A172 (cell line): ENCODE measurements around the gene TTC7B. TPM values are rescaled to one million over a fixed set of nuclear protein-coding genes. Genes with fewer than 3 reads are reported as not detected.

Experiments used
- DNase-seq: peaks from one replicate; pipeline ENCODE4 v3.0.0-alpha.2; 2015; ENCODE audit warnings: low spot score
- total RNA-seq: library from RNA; depleted of rRNA; stranded (reverse); fragments of >200 nt; shearing (Covaris generic); gene quantifications from 2 replicates; pipeline ENCODE4 v1.2.3, GENCODE V29; 2014

Gene TTC7B
- total RNA-seq, 1 experiment from 2014 or later: 40.2 TPM

DNA sequence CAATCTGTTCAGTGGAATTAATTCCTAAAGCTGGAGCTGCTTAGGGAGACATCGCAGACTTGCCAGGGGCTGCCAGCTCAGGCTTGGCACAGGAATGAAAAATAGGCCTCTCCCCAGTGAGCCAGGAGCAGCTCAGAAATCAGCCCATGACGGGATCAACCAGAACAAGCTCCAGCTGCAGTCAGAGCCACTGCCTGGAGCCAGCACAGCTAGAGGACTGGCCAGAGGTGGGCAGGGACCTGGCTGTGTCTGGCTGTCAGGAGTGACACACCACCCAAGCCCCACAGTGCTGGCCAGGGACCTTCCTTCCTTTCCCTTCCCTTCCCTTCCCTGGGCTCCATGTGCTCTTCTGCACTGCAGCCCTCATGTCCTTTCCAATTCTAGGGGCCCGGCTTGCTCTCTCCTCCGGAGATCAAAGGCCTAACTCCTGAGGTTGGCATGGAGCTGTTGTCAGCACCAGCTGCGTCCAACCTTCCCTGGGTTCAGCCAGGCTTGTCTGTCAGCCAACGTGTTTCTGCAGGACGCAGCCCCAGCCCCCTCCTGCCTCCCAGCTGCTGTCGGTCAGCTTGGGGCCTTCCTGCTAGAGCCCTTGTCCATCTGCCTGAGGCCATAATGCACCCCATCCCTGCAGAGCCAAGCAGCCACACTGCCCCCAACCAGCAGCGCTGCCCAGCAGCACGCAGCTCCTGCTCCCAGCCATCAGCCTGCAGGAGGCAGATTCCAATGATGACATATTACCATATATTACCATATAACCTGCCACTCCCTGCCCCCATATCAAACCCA is 270.1 kb downstream of the TTC7B start:
- no peak for DNase-seq

DNA sequence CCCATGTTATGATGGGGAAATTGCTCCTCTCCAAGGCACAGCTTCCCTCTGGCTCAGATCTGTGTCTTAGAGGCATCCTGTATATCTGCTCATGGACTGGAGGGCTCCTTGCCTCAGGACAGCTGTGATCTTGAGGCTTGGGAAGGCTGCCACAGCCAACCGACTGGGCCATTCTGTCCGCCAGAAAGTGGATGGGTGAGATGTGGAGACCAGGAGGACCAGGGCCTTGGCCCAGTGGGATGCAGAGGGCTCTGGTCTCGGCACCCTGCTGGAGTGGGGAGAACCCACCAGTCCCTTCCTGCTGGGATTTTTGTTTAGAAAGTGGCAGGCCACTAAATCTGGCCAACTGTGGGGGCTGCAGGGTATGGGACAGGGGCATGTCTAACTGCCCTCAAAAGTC is 270.8 kb downstream of the TTC7B start:
- no peak for DNase-seq

DNA sequence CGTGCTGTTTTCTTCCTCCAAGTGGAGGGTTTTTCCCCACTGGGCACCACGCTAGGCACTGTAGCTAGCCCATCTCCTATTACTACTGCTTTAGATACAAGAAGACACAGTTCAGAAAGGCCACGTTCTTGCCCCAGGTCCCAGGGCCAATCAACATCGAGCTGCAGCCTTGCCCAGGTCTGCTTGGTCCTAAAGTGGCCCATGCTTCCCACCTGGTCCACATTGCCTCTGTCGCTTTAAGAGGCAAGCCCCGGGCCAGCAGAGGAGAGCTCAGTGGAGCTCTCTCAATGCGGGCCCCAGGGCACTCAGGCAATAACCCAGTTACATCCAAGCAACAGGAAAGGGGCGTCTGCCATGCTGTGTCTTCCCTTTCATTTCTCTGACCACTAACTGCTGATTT is 271.3 kb downstream of the TTC7B start:
- no peak for DNase-seq

DNA sequence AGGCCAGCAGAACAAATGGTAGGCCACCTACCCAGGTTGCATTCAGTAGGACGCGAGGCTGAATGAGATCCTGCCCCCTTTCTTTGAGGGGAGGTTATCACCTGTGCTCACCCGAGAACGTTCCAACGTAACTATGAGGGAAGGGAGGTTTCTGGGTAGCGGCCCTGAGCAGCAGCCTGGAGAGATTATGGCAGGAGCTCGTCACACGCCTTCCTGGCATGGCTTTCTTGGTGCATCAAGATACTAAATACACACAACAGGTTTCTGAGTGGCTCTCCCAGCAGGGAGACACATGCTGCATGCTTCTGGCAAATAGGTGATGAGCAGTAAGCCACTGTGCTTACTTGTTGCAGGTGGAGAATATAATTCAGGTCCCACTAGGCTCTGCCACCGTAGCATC is 271.7 kb downstream of the TTC7B start:
- no peak for DNase-seq

DNA sequence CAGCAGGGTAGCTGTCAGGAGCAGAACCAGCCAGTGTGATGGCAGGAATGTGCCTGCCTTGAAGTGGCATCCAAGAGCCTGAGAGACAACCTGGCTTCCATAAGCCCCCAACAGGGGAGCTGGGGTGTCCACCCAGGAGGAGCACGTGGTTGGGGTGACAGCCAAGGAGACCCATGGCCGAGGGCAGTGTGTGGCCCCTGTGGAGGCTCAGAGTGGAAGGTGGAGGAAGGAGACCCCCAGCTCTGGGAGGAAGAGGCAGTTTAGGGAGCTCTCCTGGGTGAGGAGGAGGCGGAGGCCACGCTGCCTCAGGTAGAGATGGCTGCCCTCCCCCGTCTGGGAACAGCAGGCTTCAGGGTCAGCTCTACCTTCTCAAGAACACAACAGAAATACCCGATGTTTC is 272.4 kb downstream of the TTC7B start:
- DNase-seq: no peak

DNA sequence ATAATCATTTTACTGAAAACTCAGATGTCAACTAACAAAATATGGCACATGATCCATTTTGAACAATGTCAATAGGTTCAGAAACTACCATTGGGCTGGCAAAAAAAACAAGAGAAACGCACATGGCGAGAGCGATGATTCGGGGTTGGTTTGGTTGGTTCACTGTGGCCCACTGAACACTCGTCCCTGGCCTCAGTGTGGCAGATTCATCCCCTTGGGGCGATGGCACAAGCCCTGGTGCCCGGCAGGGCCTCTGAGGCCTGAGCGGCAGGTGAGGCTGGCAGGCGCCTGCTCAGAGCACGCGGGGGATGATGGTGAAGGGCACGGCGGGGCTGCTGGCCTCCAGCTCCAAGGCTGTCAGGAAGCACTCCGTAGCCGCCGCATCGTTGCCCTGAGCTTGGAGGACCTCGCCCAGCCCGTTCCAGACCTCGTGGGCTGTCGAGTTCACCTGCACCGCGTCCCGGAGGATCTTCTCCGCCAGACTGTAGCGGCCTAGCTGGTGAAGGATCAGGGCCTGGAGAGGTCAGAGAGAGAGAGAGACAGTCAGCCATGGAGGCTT is 275.1 kb downstream of the TTC7B start:
- no peak for DNase-seq

DNA sequence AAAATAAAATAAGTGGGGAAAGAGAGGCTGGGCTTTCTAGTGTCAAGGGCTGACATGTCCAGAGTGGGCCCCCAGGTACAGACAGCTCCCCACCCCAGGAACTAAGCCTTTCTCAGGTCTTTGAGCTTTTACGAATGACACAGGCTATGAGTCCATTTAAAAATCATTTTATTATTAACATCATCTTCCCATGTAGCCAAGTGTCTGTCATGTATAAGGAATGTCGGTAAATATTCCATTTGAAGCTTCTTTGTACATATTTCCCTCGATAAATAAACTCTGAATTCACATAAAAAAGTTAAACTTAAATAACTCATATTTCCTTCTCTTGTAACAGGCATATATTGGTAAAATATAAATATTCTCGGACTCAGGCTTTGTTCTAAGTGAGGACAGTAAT is 275.8 kb downstream of the TTC7B start:
- DNase-seq: no peak

DNA sequence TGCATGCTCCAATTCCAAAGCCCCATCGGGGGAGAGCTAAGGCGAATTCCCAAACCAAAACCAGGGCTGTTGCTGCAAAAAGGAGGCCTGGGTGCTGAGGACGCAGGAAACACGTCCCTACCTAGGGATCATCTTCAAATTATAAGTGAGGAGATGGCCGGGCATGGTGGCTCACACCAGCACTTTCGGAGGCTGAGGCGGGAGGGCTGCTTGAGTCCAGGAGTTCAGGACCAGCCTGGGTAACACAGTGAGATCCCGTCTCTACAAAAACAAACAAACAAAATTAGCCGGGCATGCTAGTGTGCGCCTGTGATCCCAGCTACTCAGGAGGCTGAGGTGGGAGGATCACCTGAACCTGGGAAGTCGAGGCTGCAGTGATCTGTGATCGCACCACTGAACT is 276.2 kb downstream of the TTC7B start:
- no peak for DNase-seq

DNA sequence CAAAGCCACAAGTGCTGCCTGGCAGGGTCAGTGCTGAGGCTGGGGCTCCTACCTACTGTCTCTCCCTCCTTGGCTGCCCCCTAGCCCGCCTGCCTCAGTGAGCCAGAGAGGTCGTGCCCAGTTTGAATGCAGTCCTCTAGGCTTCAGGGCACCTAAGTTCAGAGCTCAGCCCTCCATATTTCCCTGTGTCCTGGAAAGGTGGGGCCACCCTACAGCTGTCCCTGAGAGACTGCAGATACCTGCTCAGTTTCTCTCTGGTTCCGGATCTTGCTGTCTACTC is 276.8 kb downstream of the TTC7B start:
- no peak for DNase-seq

DNA sequence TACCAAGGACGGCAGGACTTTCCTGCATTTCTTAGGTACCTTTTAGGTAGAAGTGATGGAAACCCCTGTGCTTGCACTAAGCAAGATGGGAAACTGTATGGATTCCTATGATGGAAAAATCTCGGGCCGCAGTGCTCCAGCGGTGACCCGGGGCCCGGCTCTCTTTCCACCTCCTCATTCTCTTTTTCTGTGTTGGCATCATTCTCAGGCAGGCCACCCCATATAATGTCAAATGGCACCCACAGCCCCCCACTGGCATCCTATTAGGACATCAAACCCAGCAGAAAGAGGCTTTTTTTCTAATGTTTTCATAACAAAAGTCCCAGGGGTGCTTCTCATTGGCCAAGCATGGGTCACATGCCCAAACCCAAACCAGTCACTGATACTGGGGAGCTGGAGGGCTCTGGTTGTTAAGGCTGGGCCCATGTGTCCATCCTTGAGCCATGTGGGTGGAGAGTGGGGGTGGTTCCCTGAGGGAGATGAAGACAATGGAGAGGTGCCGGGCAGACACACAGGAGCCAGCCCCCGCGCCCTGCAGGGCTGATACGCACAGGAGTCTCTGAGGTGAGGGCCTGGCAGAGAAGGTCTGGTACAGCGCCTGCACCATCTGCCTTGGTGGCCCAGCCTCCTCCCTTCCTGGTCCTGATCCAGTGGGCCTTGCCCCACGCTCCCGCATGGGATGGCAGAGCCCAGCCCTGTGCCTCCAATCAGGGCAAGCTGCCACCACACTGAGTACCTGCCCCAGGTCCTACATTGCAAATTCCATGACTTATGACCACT is 277.3 kb downstream of the TTC7B start:
- no peak for DNase-seq

DNA sequence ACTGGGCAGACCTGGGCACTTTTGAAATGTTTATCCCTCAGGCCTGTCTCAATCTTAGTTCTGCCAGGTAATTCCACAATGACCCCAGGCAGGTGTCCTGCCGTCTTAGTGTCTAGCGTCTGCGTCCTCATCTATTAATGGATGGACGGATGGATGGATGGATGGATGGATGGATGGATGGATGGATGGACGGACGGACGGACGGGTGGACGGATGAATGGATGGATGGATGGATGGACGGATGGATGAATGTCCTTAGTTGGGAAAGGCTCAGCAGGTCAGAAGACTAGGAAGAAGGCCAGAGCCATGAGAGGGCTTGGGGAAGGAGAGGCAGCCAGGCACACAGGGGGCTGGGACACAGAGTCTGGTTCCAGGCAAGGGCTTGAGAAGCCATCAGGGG is 278.1 kb downstream of the TTC7B start:
- DNase-seq: no peak

DNA sequence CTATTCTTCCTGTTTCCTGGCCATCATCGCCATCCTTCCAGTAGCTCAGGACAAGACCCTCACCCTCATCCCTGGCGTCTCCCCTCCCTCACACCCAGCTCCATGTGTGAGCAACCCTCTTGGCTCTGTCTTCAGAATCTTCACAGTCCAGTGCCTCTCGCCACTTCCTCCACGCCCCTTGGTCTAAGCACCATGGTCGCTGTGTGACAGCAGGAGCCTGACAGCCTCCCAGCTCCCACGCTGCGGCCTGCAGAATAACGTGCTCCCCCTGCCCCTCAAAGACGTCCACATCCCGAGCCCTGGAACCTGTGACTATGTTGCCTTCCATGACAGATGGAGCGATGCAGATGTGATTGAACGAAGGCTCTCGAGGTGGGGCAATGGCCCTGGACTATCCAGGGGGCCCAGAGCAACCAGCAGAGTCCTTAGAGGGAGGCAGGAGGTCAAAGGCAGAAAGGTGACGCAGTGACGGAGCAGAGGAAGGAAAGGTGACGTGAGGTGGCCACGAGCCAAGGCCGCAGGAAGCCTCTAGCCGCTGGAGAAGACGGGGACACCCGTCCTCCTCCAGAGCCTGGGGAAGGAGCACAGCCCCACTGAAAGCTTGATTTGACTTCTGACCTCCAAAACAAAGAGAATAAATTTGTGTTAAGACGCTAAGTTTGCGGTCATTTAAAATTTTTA is 279.6 kb downstream of the TTC7B start:
- DNase-seq: no peak

DNA sequence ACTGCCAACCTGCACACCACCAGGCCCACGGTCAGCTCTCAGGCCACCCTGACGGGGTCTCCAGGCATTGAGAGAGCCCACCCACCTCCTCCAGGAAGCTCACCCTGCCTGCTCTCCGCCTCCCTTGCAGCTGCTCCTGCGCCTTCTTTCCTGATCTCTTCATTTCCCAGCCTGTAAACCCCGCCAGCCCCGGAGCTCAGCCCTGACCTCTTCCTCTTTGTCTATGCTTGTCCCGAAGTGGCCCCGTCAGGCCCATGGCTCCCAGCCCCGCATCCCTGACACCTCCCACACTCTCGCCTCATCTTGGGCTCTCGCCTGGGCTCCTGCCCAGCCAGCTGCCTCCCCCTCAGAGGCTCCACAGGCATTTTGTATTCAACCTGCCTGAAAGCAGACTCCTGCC is 280.1 kb downstream of the TTC7B start:
- DNase-seq: no peak

DNA sequence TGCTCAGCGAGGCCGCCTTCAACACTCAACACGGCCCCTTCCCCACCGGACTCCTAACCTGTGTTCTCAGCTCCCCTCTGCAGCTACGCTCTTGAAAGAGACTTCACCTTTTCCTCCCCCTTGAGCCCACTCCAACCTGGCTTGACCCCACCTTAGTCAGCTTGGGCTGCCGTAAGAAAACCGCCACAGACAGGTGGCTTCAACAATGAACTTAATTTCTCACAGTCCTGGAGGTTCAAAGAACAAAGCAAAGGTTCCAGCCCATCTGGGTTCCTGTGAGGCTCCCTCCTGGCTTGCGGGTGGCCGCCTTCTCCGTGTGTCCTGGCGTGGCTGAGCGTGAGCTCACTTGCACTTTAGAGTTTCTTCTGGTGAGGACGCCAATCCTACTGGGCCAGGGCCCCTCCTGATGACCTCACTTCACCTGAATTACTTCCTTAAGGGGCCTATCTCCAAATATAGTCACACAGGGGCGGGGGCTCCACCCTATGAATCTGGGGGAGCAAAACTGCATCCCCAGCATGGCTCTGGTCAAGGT is 280.6 kb downstream of the TTC7B start:
- no peak for DNase-seq

DNA sequence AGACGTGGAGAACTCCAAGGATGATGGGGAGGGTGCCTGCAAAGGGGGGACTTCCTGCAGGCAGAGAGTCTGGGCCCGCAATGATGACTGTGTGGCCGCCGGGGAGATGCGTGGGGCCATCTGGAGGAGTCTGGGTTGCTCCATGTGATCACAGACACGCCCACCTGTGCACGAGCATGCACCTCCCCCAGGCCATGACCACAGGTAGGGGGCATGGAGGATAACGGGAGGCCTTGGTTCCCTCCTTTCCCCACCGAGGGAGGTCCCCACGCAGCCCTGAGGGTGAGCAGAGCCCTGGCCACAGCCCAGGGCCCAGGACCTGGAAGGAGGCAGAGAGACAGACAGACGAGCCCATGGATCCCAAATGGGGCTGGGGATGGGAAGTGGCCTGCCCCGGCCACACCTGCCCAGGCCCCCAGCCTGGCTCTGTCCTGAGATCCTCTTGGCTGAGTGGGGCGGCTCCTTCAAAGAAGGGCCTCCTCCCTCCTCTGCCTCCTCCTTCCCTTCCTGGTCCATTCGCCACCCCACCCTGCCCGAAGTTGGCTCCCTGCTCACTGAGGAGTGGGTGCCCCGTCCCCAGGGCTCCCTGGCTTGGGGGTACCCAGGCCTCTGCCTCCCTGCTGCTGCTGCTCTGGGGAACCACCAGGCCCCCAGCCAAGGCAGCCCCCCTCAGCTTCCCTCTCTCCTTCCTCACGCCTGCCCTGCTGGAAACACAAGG is 281.2 kb downstream of the TTC7B start:
- no peak for DNase-seq

DNA sequence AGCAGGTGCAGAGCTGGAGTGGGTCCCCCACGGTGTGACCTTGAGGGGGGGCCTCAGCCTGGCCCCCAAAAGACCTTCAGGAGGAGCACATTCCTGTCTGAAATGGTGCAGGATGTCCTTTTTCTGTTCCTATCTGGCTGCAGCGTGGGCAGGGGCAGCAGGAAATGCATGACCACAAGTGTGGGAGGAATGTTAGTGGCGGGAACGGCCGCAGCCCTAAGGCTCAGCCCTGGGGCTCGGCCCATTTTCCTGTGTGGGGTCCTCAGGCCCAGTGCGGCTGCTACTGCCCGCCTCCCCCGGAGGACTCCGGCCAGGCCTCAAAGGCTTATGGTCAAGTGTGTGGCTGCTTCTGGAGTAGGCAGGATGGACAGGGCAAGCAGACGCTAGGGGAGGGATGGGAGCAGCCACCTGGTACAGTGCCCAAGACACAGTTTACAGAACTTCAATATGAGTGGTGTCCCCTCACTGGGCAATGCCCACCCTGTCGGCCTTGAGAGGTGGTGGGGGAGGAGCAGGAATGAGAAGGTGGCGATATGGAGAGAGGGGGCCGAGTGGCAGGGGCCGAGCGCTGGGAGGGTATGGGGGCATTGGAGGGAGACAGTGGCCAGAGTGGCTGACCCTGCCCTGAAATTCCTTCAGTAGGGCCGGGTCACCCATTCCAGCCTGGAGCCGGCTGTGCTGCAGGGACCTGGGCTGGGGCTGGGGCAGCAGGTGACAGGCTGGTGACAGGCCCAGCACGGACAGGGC is 282.0 kb downstream of the TTC7B start:
- DNase-seq: peak; percentile 62

DNA sequence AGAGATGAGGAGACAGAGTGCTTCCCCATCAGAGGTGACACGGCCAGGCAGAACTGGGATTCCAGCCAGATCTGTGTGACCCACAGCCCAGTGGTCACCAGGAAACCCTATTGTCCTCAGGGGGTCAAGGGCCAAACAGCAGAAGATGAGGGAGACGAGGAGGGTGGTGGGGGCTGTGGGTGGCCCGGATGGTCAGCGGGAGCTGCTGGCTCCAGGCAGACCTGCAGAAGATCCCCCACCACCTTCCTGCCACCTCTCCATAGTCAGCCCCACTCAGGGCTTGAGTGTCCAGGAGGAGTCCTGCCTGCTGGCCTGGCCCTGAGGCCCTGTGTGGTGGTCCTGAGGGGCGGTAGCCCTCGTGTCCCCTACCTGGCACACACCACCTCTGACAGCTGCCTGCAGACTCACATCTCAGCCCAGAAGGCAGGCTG is 282.6 kb downstream of the TTC7B start:
- DNase-seq: no peak

DNA sequence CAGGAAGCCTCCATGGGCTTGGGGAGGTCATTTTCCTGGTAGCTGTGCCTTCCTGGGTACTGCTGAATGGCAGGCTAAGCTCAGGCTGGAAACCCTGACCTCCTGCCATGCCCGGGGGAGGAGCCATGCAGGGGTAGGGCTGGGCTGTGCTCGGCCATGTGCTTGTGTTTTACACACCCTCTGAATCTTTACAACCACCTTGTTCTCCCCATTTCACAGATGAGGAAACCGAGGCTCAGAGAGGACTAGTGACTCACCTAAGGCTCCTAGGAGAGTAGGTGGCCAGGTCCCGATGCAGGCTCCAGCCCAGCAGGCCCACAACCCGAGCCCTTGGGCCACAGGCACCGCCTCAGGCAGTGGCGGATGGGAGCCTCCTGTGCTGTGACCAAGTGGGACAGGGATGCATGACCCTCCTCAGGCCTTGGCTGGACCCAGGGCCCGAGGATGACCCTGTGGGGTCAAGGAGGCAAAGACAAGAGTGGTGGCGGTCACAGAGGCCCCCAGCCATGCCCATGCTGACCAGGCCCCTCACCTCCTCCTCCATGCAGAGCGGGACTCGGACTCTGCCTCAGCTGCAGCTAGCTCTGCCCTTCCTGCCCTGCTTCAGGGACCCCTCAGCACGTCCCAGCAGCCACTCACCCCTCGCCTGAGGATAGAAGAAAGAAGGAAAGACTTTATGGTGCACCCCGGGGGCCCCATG is 283.3 kb downstream of the TTC7B start:
- no peak for DNase-seq

DNA sequence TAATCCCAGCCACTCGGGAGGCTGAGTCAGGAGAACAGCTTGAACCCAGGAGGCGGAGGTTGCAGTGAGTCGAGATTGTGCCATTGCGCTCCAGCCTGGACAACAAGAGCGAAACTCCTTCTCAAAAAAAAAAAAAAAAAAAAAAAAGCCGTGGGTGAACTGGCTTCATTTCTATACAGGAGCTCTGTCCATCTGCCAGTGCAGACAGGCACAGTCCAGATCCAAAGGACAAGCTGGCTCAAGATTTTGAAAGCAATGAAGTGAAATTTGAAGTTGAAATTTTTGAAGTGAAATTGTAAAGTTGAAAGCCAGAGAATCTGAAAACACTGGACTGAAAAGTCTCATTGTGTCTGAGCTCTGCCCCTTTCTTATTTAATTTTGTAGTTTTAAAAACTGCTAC is 284.7 kb downstream of the TTC7B start:
- DNase-seq: no peak

DNA sequence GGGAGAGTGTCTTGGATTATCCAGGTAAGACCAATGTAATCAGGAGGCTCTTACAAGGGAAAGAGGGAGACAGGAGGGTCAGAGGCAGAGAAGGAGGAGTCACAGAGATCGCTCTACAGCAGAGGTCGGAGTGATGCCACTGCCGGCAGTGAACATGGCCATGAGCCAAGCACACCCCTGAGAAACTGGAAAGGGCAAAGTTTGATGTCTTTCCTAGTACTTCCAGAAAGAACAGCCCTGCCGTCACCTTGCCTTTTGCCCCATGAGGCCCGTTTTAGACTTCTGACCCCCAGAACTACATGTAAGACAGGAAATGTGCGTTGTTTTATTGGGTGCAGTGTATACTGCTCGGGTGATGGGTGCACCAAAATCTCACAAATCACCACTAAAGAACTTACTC is 285.7 kb downstream of the TTC7B start:
- no peak for DNase-seq
